Mucosa of rectum (tissue), 2 donors: ENCODE results near the gene PRSS27.
A peak's percentile ranks its signal among the peaks of the same experiment; 100 is the strongest.

Experiments used
- H3K27ac ChIP-seq, 2 donors: one replicate each; pipeline ENCODE4 v1.7.0; 2013; ENCODE audit warnings: inconsistent platforms in 2 of 2, low read depth in 2 of 2, low read length in 2 of 2
- H3K27me3 ChIP-seq, 2 donors: one replicate each; pipeline ENCODE4 v1.7.0; 2013; ENCODE audit warnings: low read length in 2 of 2; ENCODE audit not compliant: control insufficient read depth in 2 of 2, insufficient read depth in 2 of 2
- H3K36me3 ChIP-seq, 2 donors: one replicate each; pipeline ENCODE4 v1.7.0; 2013; ENCODE audit warnings: low read length in 2 of 2; ENCODE audit not compliant: control insufficient read depth in 2 of 2, insufficient read depth in 2 of 2
- H3K4me1 ChIP-seq, 2 donors: one replicate each; pipeline ENCODE4 v1.7.0; 2013; ENCODE audit warnings: low read length in 2 of 2, mild to moderate bottlenecking in 1 of 2; ENCODE audit not compliant: control insufficient read depth in 2 of 2, insufficient read depth in 2 of 2
- H3K4me3 ChIP-seq, 2 donors: one replicate each; pipeline ENCODE4 v1.7.0; 2013; ENCODE audit warnings: low read length in 2 of 2
- H3K9ac ChIP-seq, 2 donors: one replicate each; pipeline ENCODE4 v1.7.0; 2013; ENCODE audit warnings: low read length in 2 of 2, low read depth in 1 of 2, mild to moderate bottlenecking in 1 of 2
- H3K9me3 ChIP-seq, 2 donors: one replicate each; pipeline ENCODE4 v1.7.0; 2013; ENCODE audit warnings: low read length in 2 of 2; ENCODE audit not compliant: control insufficient read depth in 2 of 2
- donor health status: healthy.
- donor health status: Normal muscosa, but diverticular disease.

The PRSS27 gene

DNA sequence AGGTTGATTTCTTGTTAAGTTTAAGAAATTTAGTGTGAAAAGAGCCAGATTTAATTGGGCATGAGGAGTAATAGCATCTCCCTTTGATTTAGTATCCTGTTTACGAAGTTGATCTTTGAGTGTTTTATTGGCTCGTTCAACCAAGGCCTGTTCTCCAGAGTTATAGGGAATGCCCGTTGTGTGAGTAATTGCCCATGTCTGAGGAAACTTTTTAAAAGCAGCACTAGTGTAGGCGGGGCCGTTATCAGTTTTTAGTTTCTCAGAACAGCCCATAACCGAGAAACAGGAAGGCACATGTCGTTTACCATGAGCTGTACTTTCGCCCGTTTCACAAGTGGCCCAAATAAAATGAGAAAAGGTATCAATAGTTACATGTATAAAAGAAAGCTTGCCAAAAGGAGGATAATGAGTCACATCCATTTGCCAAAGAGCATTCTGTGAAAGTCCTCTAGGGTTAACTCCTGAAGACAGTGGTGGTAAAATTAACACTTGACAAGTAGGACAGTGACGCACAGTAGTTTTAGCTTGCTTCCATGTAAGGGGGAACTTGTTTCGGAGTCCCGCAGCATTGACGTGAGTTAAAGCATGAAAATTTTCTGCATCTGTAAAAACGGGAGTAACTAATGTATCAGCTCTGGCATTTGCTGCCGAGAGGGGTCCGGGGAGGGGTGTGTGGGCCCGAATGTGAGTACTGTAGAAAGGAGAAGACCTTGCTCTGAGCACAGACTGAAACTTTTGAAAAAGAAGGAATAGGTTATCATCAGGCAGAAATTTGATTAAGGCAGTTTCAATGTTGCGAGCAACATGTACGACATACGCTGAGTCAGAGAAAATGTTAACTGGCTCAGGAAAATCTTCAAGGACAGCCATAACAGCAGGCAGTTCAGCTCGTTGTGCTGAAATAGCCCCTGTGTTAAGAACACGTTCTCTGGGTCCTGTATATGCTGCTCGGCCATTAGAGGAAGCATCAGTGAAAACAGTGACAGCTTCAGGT, 56.2 kb downstream of the PRSS27 start:
- Histone ChIP-seq H3K36me3 (peaks cover 0 to 10% of the 10 kb centered on the region in 2 donors), H3K27ac (peak overlapping the region; percentile 27 to 81), H3K9ac (peak overlapping the region; percentile 5 to 54), H3K27me3 (no peaks in the 10 kb centered on the region), H3K4me1 (peaks cover 0 to 29% of the 10 kb centered on the region in 2 donors), H3K4me3 (no peak overlapping the region), H3K9me3 (no peaks in the 10 kb centered on the region)
